HCT116 (cell line): ENCODE measurements around the gene ARID1A. TPM values are rescaled to one million over a fixed set of nuclear protein-coding genes. Genes with fewer than 3 reads are reported as not detected.

ENCODE experiments used
- ATAC-seq: fragments of 200-7000 bp; cut with Tn5 transposase; 2 replicates; pipeline ENCODE4 v1.9.1; 2020; ENCODE audit warnings: mild to moderate bottlenecking, moderate library complexity
- BruUV-seq: library from RNA; stranded (reverse); fragments of 400-500 nt; replicated peaks from 2 replicates; lab custom pipeline; 2021; lab: Mats Ljungman, UMichigan
- CTCF ChIA-PET: fragments of 300-600 bp; sonication (Branson Sonifier 250); formaldehyde crosslinking; loops from one replicate; lab custom pipeline; 2021; ENCODE audit warnings: antibody characterized with exemption; lab: Charles Lee
- POLR2A ChIA-PET: fragments of 300-600, 350-600 bp; sonication (Branson Sonifier 250); formaldehyde crosslinking; loops from one replicate; lab custom pipeline; 2021; ENCODE audit warnings: antibody characterized with exemption; lab: Charles Lee
- RAD21 ChIA-PET, 2 experiments: fragments of 300-600 bp; sonication (Branson Sonifier 250); formaldehyde crosslinking; loops; one replicate each; lab custom pipeline; 2023; ENCODE audit warnings: low total read pairs in 2 of 2; ENCODE audit not compliant: uncharacterized antibody in 2 of 2, unreplicated experiment in 2 of 2, low non-redundant PET in 1 of 2; lab: Charles Lee
- DNase-seq: peaks from one replicate; pipeline ENCODE4 v3.0.0-alpha.2; 2010; ENCODE audit warnings: low read depth, low spot score
- H2AFZ ChIP-seq: fragments of 200-600 bp; shearing (Covaris generic), sonication (generic); 2 replicates; pipeline ENCODE4 v1.6.1; 2017; ENCODE audit warnings: low read depth, mixed run types, mixed read lengths, antibody characterized with exemption, low read length; ENCODE audit not compliant: poor library complexity, severe bottlenecking
- H3K27ac ChIP-seq: 2 replicates; pipeline ENCODE4 v1.5.1; 2012; ENCODE audit warnings: low read depth, low read length
- H3K27me3 ChIP-seq: fragments of 200-600 bp; sonication (generic); 2 replicates; pipeline ENCODE4 v1.6.1; 2016; ENCODE audit warnings: mixed run types, low read length, mixed read lengths; ENCODE audit not compliant: insufficient read depth
- H3K36me3 ChIP-seq, 2 experiments: fragments of 200-500 bp in 1 of 2; fragments of 200-600 bp in 1 of 2; sonication (Bioruptor generic) in 1 of 2; sonication (generic) in 1 of 2; 2 replicates each; pipeline versions ENCODE4 v1.5.1 to v1.6.1; 2014 to 2016; ENCODE audit warnings: low read length in 2 of 2, inconsistent platforms in 1 of 2, mixed read lengths in 1 of 2, mixed run types in 1 of 2; ENCODE audit not compliant: insufficient read depth in 2 of 2, control insufficient read depth in 1 of 2
- H3K4me1 ChIP-seq, 2 experiments: fragments of 200-600 bp in 1 of 2; sonication (generic) in 1 of 2; 2 replicates each; pipeline versions ENCODE4 v1.5.1 to v1.6.1; 2012 to 2017; ENCODE audit warnings: low read length in 2 of 2, inconsistent platforms in 1 of 2, mild to moderate bottlenecking in 1 of 2, mixed read lengths in 1 of 2, mixed run types in 1 of 2, moderate library complexity in 1 of 2; ENCODE audit not compliant: insufficient read depth in 2 of 2, control insufficient read depth in 1 of 2
- H3K4me2 ChIP-seq: fragments of 200-600 bp; sonication (generic); 2 replicates; pipeline ENCODE4 v1.6.1; 2017; ENCODE audit warnings: mixed run types, low read length, mixed read lengths
- H3K4me3 ChIP-seq, 2 experiments: fragments of 200-600 bp in 1 of 2; sonication (generic) in 1 of 2; replicated peaks in 1 of 2; 2 replicates each; pipeline ENCODE4 v1.5.1; 2011 to 2016; ENCODE audit warnings: low read length in 2 of 2, control low read depth in 1 of 2, low read depth in 1 of 2, mild to moderate bottlenecking in 1 of 2, mixed read lengths in 1 of 2, mixed run types in 1 of 2
- H3K79me2 ChIP-seq: fragments of 200-600 bp; sonication (generic); 2 replicates; pipeline ENCODE4 v1.6.1; 2017; ENCODE audit warnings: mild to moderate bottlenecking, mixed run types, low read length, moderate library complexity, mixed read lengths; ENCODE audit not compliant: insufficient read depth
- H3K9ac ChIP-seq: fragments of 200-600 bp; sonication (generic); 2 replicates; pipeline ENCODE4 v1.6.1; 2016; ENCODE audit warnings: low read length, mixed read lengths
- H3K9me2 ChIP-seq: fragments of 200-600 bp; sonication (generic), shearing (Covaris generic); 2 replicates; pipeline ENCODE4 v1.6.1; 2017; ENCODE audit warnings: mixed run types, mild to moderate bottlenecking, moderate library complexity; ENCODE audit not compliant: insufficient read depth
- H3K9me3 ChIP-seq, 2 experiments: fragments of 200-500 bp in 1 of 2; fragments of 200-600 bp in 1 of 2; sonication (Bioruptor generic) in 1 of 2; sonication (generic) in 1 of 2; 2 replicates each; pipeline ENCODE4 v1.6.1; 2014 to 2017; ENCODE audit warnings: low read length in 2 of 2, mixed read lengths in 2 of 2, inconsistent platforms in 1 of 2, low read depth in 1 of 2, mild to moderate bottlenecking in 1 of 2, mixed run types in 1 of 2, moderate library complexity in 1 of 2; ENCODE audit not compliant: control insufficient read depth in 1 of 2, insufficient read depth in 1 of 2
- H4K20me1 ChIP-seq: fragments of 200-600 bp; sonication (generic), shearing (Covaris generic); 2 replicates; pipeline ENCODE4 v1.6.1; 2017; ENCODE audit warnings: mixed run types, mild to moderate bottlenecking, moderate library complexity; ENCODE audit not compliant: insufficient read depth
- EGR1 ChIP-seq: IDR thresholded peaks from 2 replicates; pipeline ENCODE4 v1.6.1; 2012; ENCODE audit warnings: low read depth
- JUND ChIP-seq: IDR thresholded peaks from 2 replicates; pipeline ENCODE4 v1.6.1; 2012
- POLR2A ChIP-seq: IDR thresholded peaks from 2 replicates; pipeline ENCODE4 v1.7.0; 2011; ENCODE audit warnings: borderline replicate concordance; ENCODE audit not compliant: insufficient read depth, insufficient read length; ENCODE audit errors: extremely low read depth
- POLR2AphosphoS5 ChIP-seq: IDR thresholded peaks from 2 replicates; pipeline ENCODE4 v1.6.1; 2011; ENCODE audit warnings: mild to moderate bottlenecking, low read depth, low read length, moderate library complexity
- RAD21 ChIP-seq: IDR thresholded peaks from 2 replicates; pipeline ENCODE4 v1.6.1; 2012; ENCODE audit warnings: low read depth, mild to moderate bottlenecking
- TCF7L2 ChIP-seq: IDR thresholded peaks from 2 replicates; pipeline ENCODE4 v1.7.0; 2011; ENCODE audit warnings: borderline replicate concordance, inconsistent platforms; ENCODE audit not compliant: insufficient read depth, insufficient read length; ENCODE audit errors: extremely low read depth
- YY1 ChIP-seq: IDR thresholded peaks from 2 replicates; pipeline ENCODE4 v1.6.1; 2011; ENCODE audit warnings: low read length, low read depth, moderate library complexity, mild to moderate bottlenecking; ENCODE audit not compliant: insufficient replicate concordance; ENCODE audit errors: extremely low read depth
- intact Hi-C: fragments of 100-400 bp; cut with micrococcal nuclease; formaldehyde crosslinking; loops from 2 replicates; pipeline ENCODE4 v1.10.0; 2022
- total RNA-seq: library from RNA; stranded (reverse); gene quantifications from one replicate; pipeline ENCODE4 v1.2.1, GENCODE V29; 2021; ENCODE audit not compliant: unreplicated experiment
- TF ChIP-seq, protein P1 (sequence below), 3 experiments: fragments of 200-600 bp in 1 of 3; sonication (generic) in 1 of 3; IDR thresholded peaks in 2 of 3; conservative IDR thresholded peaks in 1 of 3; 2 replicates each; pipeline ENCODE4 v1.5.1; 2012 to 2017; ENCODE audit warnings: low read depth in 2 of 3, low read length in 2 of 3, antibody characterized with exemption in 1 of 3, borderline replicate concordance in 1 of 3, control low read depth in 1 of 3, mild to moderate bottlenecking in 1 of 3, mixed read lengths in 1 of 3, mixed run types in 1 of 3, moderate library complexity in 1 of 3; ENCODE audit not compliant: insufficient read depth in 1 of 3

The ARID1A gene
- total RNA-seq, 1 experiment from 2014 or later = 62.8 TPM

DNA sequence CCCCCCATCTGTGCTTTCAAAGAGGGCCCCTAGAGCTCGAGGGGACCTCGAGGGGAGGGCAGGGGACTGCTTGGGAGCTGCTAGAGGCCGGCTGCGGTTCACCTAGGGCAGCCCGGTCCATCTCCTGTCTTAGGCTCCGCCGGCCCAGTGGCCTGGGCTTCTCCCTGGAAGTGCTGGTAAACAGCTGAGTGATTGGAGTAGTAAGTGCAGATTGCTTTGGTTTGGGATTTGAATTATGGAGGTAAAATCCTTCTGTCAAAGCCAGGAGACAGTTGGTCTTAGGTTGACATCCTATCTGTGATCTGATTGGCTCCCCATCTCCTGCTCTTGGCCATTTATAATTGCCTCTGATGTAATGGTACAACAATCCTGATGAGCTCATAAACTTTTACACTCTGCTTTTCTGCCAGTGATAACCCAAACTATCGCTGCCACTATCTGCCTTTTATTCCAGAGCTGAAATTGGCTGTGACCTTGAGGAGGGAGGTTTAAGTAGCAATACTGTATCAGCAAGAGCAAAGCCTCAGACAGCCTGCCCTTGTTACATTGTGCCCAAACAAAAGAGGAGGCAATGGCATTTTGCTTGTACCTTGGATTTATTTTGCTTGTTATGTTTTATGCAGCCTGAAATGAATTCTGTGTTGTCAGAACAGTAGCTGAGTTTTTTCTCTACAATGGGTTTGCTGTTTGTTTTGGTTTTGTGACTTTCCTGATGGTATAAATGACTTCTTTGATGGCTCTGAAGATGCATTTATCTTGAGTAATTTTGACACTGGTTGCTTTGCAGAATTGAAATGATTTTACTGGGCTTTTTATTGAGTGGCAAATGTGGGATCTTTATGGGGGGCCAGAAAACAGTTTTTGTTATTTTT lies 2.4 kb downstream of the ARID1A start:
- DNase-seq = peak; percentile 80
- TF ChIP-seq JUND (no peak), TCF7L2 (no peak), POLR2AphosphoS5 (peak; percentile 81), POLR2A (peak; percentile 89), RAD21 (no peak), EGR1 (no peak), YY1 (no peak)
- TF ChIP-seq, protein P1, sequence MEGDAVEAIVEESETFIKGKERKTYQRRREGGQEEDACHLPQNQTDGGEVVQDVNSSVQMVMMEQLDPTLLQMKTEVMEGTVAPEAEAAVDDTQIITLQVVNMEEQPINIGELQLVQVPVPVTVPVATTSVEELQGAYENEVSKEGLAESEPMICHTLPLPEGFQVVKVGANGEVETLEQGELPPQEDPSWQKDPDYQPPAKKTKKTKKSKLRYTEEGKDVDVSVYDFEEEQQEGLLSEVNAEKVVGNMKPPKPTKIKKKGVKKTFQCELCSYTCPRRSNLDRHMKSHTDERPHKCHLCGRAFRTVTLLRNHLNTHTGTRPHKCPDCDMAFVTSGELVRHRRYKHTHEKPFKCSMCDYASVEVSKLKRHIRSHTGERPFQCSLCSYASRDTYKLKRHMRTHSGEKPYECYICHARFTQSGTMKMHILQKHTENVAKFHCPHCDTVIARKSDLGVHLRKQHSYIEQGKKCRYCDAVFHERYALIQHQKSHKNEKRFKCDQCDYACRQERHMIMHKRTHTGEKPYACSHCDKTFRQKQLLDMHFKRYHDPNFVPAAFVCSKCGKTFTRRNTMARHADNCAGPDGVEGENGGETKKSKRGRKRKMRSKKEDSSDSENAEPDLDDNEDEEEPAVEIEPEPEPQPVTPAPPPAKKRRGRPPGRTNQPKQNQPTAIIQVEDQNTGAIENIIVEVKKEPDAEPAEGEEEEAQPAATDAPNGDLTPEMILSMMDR (IDR thresholded peaks at IDR 0.05 in 2 of 3, conservative IDR thresholded peaks at IDR 0.05 in 1 of 3; ENCODE audit: borderline replicate concordance in 1 of 3, insufficient read depth in 1 of 3, low read depth in 2 of 3, low read length in 2 of 3) = no peak
- H3K36me3 ChIP-seq = no peaks in the 10 kb centered on the region; a peak in 1 of 4 replicates
- H3K9me3 ChIP-seq = no peaks in the 10 kb centered on the region
- ATAC-seq = peak; percentile 37
- H4K20me1 ChIP-seq = peaks cover 21% of the 10 kb centered on the region; the same call in 1 of the 2 replicates
- peak overlapping the region; percentile 94 for H3K27ac ChIP-seq
- H3K79me2 ChIP-seq = peaks cover 79% of the 10 kb centered on the region
- peaks cover 34 to 76% of the 10 kb centered on the region in 2 experiments for H3K4me1 ChIP-seq
- H3K9ac ChIP-seq = peak overlapping the region; percentile 79
- ChIA-PET CTCF (interaction anchor here (2.1 to 2.4 kb wide), 2 partner anchors 90 to 96 kb away, joined by 8 to 9 read pairs; no protein-coding TSS in a partner anchor), RAD21 (no interaction called here), POLR2A (interaction anchor here (0.5 to 1.9 kb wide), 13 partner anchors 10 to 798 kb away, joined by 3 to 9 read pairs (median 4); partner anchors contain the start of gene PIGV)
- no peaks in the 10 kb centered on the region for H3K27me3 ChIP-seq
- no peak overlapping the region for H2AFZ ChIP-seq
- H3K4me3 ChIP-seq = peak overlapping the region; percentile 60 to 64
- H3K9me2 ChIP-seq = no peaks in the 10 kb centered on the region
- H3K4me2 ChIP-seq = peak overlapping the region; percentile 94
- intact Hi-C loops = loop anchor here (10.0 kb wide), 1 partner anchor 167 kb away; the partner anchor contains the start of gene SFN
- BruUV-seq = TSS peak; percentile 67
